UCSD-AML1 (cell line): Measurements from ENCODE around the gene KCTD20.
"Not testable (repeated sequence)": the region's sequence is repeated elsewhere in the genome, so short reads cannot be mapped to it uniquely, and the experiment has no call there.

Experiments
- DNase-seq: peaks from one replicate; lab custom pipeline; 2025; ENCODE audit not compliant: unreplicated experiment; lab: John Stamatoyannopoulos, UW

Gene KCTD20

DNA sequence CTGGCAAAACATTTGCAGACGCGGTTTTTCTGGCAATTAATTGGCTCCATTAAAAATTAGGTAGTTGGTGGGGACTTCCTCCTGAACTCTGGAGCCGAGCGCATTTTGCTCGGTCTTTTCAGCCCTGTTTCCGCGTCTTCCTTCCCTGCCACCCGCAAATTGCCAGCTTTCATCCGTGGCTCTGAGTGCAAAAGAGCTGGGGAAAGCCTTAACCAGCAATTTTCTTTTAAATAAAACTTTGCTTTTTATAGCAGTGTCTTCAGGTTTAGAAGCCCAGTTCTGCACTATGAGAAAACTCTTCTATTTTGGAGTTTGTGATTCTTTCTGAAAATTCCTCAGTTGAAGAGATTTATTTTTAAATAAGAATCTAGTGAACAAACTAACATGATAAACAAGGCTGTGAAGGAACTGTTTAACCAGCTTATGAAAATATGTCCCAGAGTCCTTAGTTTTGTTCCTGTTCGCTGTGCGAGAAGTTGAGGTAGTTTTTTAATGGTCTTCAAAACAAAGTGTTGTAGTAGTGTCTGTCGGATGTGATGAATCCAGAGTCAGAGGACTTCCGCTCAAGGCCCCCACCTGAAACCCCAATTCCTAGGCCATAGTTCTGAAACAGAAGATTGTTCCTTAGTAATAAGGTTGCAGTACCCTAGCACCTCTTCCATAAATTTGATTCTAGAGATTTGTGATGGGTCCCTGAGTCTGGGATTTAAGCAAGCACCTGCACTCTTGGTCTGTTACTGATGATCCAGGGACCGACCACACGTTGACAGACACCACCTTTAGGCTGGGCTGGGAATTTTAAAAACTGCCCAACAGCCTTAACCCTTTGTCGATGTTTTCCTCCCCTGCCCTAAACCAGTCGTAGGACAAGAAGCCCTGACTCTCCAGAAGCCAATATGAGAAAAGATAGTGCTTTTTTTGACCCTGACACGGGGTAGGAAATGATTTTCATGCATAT is 950 bp downstream of the KCTD20 start:
- peak; percentile 63 for DNase-seq

DNA sequence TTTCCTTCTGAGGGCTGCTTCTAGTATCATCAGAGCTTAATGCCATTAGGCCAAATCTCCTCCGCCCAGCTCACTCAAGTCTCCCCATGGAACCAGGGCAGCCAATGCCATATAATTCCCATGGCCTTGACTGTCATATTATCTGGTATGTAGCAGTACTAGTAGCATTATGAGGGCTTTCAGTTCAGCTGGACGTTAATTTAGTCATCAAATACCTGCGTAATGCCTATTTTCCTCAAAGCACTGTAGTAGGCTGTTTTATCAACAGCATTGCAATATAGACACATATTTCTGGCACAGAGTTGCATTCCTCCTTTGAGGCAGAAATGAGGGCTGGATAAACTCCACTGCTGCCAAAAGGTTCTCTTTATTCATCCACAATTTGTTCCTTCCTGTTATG is 1.7 kb downstream of the KCTD20 start:
- DNase-seq, result no peak

DNA sequence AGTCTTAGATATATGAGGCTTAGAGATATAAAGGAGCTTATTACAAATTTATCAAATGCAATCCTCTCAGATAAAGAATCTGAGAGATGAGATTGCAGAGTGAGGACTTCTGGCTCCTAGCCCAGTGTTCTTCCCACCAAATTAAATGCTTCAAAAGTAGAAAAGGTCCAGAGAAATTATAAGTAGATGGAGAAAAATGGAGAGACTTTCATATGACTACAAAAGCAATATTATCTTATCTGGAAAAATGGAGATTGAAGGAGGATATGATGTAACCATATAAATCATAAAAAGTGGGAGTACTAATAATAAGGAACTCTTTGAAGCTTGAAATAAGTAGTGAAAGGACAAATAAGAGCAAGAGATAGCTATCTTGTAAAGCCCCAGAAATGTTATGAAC is 2.8 kb downstream of the KCTD20 start:
- no peak for DNase-seq

DNA sequence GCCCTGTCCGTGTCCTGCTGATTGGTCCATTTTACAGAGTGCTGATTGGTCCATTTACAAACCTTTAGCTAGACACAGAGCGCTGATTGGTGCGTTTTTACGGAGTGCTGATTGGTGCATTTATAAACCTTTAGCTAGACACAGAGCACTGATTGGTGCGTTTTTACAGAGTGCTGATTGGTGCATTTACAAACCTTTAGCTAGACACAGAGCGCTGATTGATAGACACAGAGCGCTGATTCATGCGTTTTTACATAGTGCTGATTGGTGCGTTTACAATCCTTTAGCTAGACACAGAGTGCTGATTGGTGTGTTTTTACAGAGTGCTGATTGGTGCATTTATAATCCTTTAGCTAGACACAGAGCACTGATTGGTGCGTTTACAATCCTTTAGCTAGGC is 6.4 kb downstream of the KCTD20 start:
- DNase-seq, result not testable (repeated sequence)

DNA sequence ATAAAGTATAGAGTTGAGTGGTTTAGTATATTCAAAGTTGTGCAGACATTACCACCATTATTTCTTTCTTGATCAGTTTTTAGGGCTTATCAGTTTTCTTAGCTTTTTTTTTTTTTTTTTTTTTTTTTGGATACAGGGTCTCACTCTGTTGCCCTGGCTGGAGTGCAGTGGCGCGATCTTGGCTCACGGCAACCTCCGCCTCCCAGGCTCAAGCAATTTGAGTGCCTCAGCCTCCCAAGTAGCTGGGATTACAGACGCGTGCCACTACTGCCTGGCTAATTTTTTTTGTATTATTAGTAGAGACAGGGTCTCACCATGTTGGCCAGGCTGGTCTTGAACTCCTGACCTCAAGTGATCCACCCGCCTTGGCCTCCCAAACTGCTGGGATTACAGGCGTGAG is 10.1 kb downstream of the KCTD20 start:
- DNase-seq, result not testable (repeated sequence)

DNA sequence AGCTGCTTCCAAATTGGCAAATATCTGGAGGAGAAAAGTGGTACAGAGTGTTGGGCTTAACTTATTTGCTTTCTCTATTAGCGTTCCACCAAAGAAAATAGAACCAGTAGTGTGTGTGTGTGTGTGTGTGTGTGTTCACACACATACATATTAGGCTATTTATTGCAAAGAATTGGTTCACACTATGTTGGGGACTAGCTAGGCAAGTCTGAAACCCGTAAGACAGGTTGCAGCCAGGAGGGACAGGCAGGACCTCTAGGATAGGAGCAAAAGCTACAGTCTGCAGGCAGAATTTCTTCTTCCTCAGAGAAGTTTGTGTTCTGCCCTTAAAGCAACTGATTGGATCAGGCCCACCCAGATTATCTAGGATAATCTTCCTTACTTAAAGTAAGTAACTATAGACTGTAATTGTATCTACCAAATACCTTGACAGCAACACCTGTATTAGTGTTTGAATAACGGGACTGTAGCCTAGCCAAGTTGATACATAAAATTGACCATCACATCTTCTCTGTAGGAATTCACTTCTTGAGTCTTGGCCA is 12.8 kb downstream of the KCTD20 start:
- DNase-seq, result no peak

DNA sequence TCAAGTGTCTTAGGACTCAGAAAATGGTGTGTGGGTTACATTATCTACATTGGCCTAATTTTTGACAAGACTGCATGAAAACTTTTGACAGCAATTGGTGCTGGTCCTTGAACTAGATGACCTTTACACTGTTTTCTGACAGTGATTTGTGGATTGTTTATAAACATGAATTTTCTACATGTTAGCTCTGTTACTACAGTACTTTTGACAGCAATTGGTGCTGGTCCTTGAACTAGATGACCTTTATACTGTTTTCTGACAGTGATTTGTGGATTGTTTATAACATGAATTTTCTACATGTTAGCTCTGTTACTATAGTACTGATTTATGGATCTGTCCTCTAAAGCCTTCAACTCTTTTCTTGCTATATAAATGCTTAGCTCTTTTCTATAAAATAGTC is 16.7 kb downstream of the KCTD20 start:
- no peak for DNase-seq

DNA sequence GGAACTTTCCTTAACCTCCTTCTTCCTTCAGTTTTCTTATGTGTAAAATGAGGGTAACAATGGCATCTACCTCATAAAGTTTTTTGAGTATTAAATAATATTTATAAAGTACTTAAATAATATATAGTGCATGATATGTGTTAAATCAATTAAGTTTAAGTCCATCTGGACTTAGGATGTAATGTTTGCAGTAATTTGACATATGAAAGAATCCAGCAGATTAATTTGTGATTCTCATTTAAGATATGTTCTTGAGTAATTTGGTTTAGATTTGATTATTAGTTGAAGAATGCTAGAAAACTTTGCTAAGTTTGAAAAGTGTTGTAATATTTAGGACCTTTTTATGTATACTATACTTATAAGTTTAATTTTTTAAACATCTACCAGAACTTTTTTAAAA is 18.1 kb downstream of the KCTD20 start:
- DNase-seq, result no peak

DNA sequence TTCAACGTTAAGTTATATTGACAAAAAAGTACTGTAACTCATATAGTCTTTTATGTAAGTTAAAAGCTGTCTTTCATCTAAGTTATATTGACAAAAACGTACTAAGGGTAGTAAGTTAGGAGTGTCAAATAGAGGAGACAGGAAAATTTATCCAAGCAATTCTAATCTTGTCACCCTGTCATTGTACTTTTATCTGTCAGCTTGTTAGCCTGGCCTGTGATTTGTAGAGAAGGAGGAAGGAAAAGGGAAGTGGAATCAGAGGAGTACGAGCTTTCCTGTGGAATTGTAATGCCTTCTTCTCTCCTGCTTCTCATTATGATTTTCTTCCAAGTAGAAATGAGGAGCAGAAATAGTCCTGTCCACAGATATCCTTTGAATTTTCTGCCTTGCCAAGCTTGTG is 18.8 kb downstream of the KCTD20 start:
- DNase-seq, result no peak

DNA sequence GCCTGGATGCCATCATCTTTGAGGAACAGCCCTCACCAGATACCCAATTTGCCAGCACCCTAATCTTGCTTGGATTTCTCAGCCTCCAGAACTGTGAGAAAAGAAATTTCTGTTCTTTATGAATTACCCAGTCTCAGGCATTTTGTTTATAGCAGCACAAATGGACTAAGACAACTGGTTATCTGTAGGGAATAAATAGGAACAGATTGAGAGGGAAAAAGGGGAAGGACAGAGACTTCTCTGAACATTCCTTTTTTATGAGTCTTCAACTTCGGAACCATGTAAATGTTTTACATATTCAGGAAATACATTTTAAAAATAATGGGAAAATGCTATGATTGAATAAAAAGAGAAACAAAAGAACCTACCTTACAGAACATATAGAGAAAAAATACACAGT is 20.9 kb downstream of the KCTD20 start:
- no peak for DNase-seq

DNA sequence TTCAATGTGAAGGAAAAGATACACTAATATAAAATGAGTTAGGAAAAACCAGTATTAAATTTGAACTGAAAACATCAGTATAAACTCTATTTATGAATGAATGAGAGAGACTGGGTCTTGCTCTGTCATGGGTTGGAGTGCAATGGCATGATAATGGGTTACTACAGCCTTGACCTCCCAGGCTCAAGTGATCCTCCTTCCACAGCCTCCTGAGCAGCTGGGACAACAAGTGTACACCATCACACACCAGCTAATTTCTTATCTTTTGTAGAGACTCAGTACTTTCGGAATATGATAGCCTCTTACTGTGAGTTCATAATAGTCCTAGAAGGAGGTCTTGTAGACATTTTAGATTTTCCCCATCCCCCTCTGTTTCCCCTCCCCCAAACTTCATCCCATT is 21.4 kb downstream of the KCTD20 start:
- no peak for DNase-seq

DNA sequence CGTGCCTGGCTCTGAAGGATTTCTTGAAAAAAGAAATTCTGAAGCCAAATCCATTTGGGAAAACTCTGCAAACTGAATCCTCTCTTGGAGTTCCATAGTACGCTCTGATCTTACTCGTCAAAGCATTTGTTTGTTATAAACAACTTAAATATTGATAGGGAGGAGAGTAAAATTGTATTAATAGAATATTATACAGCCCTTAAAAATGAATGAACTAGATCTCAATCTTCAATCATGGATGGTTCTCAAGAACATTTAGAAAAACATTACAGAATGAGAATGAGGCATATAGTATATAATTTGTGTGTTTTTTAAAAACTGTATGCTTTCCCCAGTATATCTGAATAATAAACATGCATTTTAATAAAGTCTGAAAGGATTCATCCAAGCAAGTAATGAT is 24.8 kb downstream of the KCTD20 start:
- DNase-seq, result no peak

DNA sequence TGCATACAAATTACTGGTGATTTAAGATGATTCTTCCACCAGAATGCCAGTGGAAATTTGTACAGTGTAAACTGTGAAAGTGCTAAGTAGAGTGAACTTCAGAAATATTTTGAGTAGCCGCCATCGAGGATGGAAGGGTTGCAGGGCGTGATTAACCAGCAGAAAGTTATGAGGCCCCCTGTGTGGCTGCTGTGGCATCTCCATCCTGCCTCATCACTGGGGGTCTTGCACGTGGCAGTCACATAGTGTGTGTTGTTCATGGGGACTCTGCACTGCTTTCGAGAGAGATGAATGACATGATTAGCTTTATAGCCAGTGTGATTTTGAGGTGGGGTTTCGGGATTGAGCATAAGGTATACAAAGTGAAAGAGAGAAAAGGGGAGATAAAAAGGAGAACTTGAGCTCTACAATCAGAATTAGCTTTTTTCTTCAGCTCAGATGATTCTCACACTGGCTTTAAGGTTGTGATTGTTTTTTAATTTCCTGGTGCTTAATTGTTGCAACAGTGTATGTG is 26.4 kb downstream of the KCTD20 start:
- DNase-seq, result no peak

DNA sequence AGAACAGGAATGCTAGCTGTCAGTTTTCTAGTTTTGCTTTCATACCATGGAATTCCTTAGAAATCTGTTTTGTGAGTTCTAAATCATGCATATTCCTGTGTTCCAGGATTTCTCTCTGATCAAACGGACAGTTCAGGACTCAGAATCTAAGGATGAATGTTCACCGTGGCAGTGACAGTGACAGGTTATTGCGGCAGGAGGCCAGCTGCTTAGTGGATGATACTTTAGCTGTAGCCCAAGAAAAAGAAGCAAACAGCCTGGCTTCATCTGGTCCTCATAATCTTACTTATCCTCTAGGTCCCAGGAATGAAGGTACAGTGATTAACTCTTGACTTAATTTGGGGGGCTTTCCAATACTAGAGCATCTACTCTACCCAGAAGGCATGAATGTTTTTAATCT is 27.1 kb downstream of the KCTD20 start:
- no peak for DNase-seq

DNA sequence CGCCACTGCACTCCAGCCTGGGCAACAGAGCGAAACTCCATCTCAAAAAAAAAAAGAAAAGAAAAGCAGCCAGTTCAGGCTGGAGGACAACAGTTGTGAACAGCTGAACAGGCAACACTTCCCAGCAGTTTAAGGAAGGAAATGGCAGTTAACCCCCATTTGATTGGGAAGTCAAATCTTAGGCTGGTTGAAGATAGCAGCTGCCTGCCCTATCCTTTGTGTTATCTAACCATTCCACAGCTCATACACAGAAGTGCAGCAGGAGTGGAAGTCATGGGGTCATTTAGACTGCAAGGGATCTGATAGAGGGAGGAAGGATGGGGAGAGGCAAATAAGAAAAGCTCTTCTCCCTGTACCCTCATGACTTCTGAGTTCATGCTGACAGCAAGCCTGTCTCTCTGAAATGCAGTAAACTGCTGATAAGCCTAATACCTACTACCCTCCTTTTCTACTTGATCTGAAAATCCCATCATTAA is 35.3 kb downstream of the KCTD20 start:
- no peak for DNase-seq

DNA sequence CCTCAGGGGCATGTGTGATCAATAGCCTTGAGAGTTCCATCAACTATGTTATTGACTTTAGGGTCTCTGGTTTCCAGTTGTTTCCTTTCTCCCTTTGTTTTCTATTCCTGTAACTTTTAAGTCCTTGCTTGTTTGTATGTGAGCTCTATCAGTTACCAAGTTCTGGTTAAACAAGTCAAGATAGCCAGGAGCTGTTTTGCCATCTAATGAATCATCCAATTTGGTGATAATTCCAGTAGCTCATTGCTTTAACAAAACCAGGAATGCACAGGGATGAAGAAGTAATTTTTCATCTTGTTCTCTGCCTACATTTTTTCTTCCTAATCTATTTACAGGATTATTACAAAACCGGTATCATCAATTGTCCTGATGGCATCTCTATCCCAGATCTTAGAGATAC is 36.5 kb downstream of the KCTD20 start:
- DNase-seq, result no peak

DNA sequence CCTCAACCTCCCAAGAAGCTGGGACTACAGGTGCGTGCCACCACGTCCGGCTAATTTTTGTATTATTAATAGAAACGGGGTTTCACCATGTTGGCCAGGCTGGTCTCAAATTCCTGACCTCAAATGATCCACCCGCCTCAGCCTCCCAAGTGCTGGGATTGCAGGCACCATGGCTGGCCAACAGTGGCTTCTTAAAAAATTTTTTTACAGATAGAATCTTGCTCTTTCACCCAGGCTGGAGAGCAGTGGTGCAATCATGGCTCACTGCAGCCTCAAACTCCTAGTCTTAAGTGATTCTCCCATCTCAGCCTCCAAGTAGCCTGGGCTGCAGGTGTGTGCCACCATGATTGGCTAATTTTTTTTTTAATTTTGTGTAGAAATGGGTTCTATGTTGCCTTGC is 40.5 kb downstream of the KCTD20 start:
- DNase-seq, result not testable (repeated sequence)

DNA sequence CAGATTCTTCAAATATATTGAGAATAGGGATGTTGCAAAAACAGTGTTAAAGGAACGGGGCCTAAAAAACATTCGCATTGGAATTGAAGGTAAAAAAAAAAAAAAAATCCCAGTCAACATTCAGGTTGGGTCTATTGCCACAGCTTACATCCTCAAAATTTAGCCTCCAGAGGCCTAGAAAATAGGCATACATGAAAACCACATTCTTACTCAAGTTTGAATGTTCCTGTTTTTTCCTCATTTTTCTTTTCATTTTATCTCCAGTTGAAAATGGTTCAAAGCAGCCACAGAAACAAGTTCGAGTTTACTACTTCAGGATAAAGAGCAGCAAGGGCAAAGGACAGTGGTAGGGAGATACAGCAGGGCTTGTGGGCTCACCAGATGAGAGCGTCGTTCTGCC is 41.9 kb downstream of the KCTD20 start:
- DNase-seq, result no peak

DNA sequence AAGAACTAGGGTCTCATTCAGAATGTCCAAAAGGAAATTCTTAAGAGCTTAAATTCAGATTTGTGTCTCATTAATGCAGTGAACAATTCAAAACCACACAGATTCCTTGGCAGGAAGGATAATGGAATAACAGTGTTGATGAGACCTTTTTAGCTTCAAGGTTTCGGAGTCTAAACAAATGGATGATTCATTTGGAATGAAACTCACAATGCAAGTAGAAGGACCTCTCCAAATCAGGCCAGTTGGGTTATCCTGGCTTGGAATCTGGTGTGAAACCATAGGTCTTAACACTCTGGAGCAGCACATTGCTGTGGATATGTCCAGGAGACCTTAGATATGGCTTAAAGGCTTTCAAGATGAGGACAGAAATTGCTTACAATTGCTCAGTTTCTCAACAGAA is 44.9 kb downstream of the KCTD20 start:
- DNase-seq, result no peak

DNA sequence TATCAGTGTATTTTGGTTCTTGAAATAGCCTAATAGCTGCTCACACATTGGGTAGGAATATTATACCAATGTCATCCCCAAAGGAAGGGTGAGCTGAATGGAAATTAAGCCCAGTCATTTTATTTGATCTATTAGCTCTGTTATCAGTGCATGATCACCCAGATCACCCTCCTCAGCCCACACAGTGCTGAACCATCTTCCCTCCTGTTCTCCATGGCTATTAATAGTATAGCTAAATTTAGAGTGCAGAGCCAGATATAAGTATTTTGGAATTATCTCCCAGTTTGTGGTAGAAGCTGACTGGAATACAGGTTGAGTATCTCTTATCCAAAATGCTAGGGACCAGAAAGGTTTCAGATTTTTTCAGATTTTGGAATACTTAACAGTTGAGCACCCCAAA is 45.4 kb downstream of the KCTD20 start:
- no peak for DNase-seq

DNA sequence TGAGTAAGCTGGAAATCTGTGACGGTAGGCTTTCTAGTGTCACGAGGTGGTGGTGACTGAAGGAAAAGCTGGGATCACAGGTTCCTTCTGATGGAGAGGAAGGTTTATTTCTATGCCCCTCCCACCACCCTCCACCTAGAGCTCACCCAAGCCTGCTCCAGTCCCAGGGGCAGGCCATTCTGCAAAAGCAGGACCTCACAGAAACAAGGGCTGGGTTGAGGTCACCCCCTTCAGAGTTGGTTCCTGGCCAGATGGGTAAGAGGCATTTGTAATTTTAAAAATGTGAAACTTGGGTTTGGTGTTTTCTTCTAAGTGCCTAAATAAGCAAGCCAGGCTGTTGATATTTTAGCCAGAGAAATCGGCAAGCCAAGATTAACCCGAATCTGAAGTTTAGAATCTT is 46.6 kb downstream of the KCTD20 start:
- no peak for DNase-seq

DNA sequence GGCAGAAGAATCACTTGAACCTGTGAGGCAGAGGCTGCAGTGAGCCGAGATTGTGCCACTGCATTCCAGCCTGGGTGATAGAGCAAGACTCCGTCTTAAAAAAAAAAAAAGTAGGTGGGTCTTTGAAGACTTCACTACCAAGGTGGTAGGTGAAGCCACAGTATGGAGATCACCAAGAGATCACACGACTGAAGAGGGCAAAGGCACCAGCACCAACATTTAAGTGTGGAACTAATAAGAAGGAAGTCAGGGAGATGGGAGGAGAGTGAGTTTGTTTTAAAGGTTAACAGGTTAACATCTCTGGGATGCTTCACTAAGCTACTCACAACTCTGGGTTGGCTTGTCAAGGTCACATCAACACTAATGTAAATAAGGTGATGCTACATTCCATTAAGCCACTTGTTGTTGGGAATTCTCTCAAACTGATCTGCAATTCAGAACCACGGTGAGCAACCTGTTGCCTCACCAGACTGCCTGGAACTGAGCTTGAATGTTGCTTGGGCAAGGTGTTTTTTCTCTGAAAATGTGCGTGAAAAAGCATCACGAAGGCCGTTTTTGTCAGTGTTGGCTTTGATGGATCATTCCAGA is 48.7 kb downstream of the KCTD20 start:
- no peak for DNase-seq
